ENCODE results near the gene RBBP8.
A peak's percentile ranks its signal among the peaks of the same experiment; 100 is the strongest.

RBBP8 gene

DNA sequence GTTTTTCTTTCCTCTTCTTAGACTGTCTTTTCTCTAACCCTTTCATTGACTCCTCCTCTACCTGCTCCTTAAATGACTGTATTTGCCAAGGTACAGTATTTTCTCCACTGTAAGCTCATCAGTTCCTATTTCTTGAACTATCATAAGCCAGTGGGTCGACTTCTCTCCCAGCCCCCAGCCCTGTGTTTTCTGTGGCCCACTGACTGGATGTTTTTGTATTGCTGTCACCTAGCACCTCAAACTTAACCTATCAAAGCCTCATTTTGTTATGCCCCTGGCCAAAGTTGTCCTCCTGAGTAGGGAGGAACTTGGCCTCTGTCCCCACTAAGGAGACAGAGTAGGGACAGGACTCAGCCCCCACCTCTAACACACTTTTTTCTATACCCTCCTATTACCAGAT lies 136.8 kb downstream of the RBBP8 start:
- DNase-seq (ENCODE audit: low spot score), result no peak
- Histone ChIP-seq H3K4me1 (ENCODE audit: insufficient read depth, poor library complexity, severe bottlenecking) (no peaks in the 10 kb centered on the region), H3K36me3 (ENCODE audit: low read depth) (no peaks in the 10 kb centered on the region), H3K27me3 (ENCODE audit: insufficient read depth, poor library complexity, severe bottlenecking) (no peaks in the 10 kb centered on the region), H3K9me3 (ENCODE audit: severe bottlenecking) (no peaks in the 10 kb centered on the region), H3K27ac (ENCODE audit: poor library complexity, severe bottlenecking) (no peak overlapping the region), H3K4me3 (ENCODE audit: severe bottlenecking) (no peak overlapping the region)
- ATAC-seq (ENCODE audit: low read depth), result no peak
- TF ChIP-seq CTCF (IDR thresholded peaks at IDR 0.05; ENCODE audit: poor library complexity, severe bottlenecking), result no peak

DNA sequence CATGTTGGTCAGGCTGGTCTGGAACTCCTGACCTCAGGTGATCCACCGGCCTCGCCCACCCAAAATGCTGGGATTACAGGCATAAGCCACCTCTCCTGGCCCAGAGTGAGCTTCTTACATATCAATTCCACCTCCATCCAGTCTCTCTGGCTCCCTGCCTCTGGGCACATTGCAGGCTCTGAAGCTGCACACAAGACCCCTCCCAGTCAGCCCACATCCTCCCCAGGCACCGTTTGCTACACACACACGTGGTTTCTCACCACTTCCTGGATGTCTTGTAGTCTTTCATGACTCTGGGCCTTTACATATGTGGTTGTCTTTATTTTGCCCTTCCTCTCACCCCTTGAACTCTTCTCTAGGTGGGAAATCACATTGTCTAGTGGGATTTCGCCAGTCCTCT lies 138.2 kb downstream of the RBBP8 start:
- no peak for DNase-seq (ENCODE audit: low spot score)
- peak; percentile 42; the same call in 1 of the 3 replicates for ATAC-seq (ENCODE audit: low read depth)
- no peaks in the 10 kb centered on the region for H3K4me1 ChIP-seq (ENCODE audit: insufficient read depth, poor library complexity, severe bottlenecking)
- H3K27ac ChIP-seq (ENCODE audit: poor library complexity, severe bottlenecking), result no peak overlapping the region
- no peaks in the 10 kb centered on the region for H3K27me3 ChIP-seq (ENCODE audit: insufficient read depth, poor library complexity, severe bottlenecking)
- H3K9me3 ChIP-seq (ENCODE audit: severe bottlenecking), result no peaks in the 10 kb centered on the region
- H3K4me3 ChIP-seq (ENCODE audit: severe bottlenecking), result no peak overlapping the region
- no peak for TF ChIP-seq CTCF (IDR thresholded peaks at IDR 0.05; ENCODE audit: poor library complexity, severe bottlenecking)
- no peaks in the 10 kb centered on the region for H3K36me3 ChIP-seq (ENCODE audit: low read depth)

- Histone ChIP-seq H3K4me1 (ENCODE audit: insufficient read depth, poor library complexity, severe bottlenecking) (no peaks in the 10 kb centered on the region), H3K27me3 (ENCODE audit: insufficient read depth, poor library complexity, severe bottlenecking) (no peaks in the 10 kb centered on the region), H3K4me3 (ENCODE audit: severe bottlenecking) (no peak overlapping the region), H3K9me3 (ENCODE audit: severe bottlenecking) (no peaks in the 10 kb centered on the region), H3K27ac (ENCODE audit: poor library complexity, severe bottlenecking) (no peak overlapping the region), H3K36me3 (ENCODE audit: low read depth) (no peaks in the 10 kb centered on the region)
- DNase-seq (ENCODE audit: low spot score), result no peak
- no peak for TF ChIP-seq CTCF (IDR thresholded peaks at IDR 0.05; ENCODE audit: poor library complexity, severe bottlenecking)
- ATAC-seq (ENCODE audit: low read depth), result no peak
Measured at GRCh38 chr18:23072079-23072478, 139.0 kb downstream of the RBBP8 start.

DNA sequence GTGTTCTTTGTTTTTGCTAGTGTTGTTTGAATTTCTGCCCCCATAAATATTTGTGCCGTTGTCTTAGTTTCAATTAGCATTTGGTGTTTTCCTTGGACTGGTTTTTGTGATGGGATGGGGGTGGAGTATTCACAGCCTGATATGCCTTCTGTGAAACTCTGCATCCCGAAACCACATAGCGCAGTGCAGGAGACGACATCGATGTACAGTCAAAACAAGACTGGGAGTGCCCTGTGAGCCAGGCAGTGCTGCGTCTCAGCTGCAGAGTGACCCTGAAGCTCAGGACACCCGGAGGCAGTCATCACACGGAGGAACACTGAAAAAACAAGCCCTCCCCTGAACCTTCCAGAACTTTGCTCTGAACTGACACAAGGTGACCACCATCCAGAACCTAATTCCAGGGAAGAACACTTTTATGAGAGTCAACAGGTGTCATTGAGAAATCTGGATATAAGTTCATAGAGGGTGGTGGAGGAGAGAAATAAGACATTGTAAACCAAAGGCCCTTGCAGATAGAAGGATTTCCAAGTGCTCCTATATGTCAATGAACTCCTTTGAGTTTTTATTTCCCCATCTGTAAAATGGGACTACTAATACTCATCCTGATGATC lies 141.0 kb downstream of the RBBP8 start:
- H3K4me3 ChIP-seq (ENCODE audit: severe bottlenecking), result no peak overlapping the region
- H3K27ac ChIP-seq (ENCODE audit: poor library complexity, severe bottlenecking), result no peak overlapping the region
- no peaks in the 10 kb centered on the region for H3K27me3 ChIP-seq (ENCODE audit: insufficient read depth, poor library complexity, severe bottlenecking)
- no peak for DNase-seq (ENCODE audit: low spot score)
- H3K9me3 ChIP-seq (ENCODE audit: severe bottlenecking), result no peaks in the 10 kb centered on the region
- TF ChIP-seq CTCF (IDR thresholded peaks at IDR 0.05; ENCODE audit: poor library complexity, severe bottlenecking), result no peak
- no peaks in the 10 kb centered on the region for H3K4me1 ChIP-seq (ENCODE audit: insufficient read depth, poor library complexity, severe bottlenecking)
- no peaks in the 10 kb centered on the region for H3K36me3 ChIP-seq (ENCODE audit: low read depth)
- no peak for ATAC-seq (ENCODE audit: low read depth)

Data from RWPE2 (cell line).